Activated CD4-positive, alpha-beta T cell treated with anti-CD3 and anti-CD28 coated beads for 36 hours (primary cell): ENCODE results near the gene MKNK1. TPM values are rescaled to one million over a fixed set of nuclear protein-coding genes. Genes with fewer than 3 reads are reported as not detected.

Experiments
- ATAC-seq: fragments of 200-7000 bp; cut with Tn5 transposase; one replicate; pipeline ENCODE4 v1.10.0; 2021; ENCODE audit warnings: mild to moderate bottlenecking, moderate library complexity
- CTCF ChIA-PET: fragments of 350-600 bp; sonication (Branson Sonifier 250); formaldehyde crosslinking; loops from one replicate; lab custom pipeline; 2021; ENCODE audit warnings: antibody characterized with exemption; lab: Charles Lee
- POLR2A ChIA-PET: fragments of 350-600 bp; sonication (Branson Sonifier 250); formaldehyde crosslinking; loops from one replicate; lab custom pipeline; 2021; ENCODE audit warnings: antibody characterized with exemption, inconsistent platforms; lab: Charles Lee
- DNase-seq: peaks from one replicate; pipeline ENCODE4 v3.0.0-alpha.2; 2020
- H3K27ac Mint-ChIP-seq: one replicate; pipeline ENCODE4 v1.8.0; 2021; ENCODE audit warnings: mixed read lengths
- H3K27me3 Mint-ChIP-seq: one replicate; pipeline ENCODE4 v1.8.0; 2021; ENCODE audit warnings: mixed read lengths
- H3K36me3 Mint-ChIP-seq: one replicate; pipeline ENCODE4 v1.8.0; 2021; ENCODE audit warnings: low read depth, mixed read lengths
- H3K4me1 Mint-ChIP-seq: one replicate; pipeline ENCODE4 v1.8.0; 2021; ENCODE audit warnings: mixed read lengths
- H3K4me3 Mint-ChIP-seq: one replicate; pipeline ENCODE4 v1.8.0; 2021; ENCODE audit warnings: mild to moderate bottlenecking, moderate library complexity, mixed read lengths
- H3K9me3 Mint-ChIP-seq: one replicate; pipeline ENCODE4 v1.8.0; 2021; ENCODE audit warnings: low read depth, mixed read lengths
- intact Hi-C, 2 experiments: fragments of 100-400 bp; cut with DNase I in 1 of 2; cut with micrococcal nuclease in 1 of 2; formaldehyde crosslinking; loops; one replicate each; pipeline versions ENCODE4 v1.14.2 to v1.15.1; 2022 to 2024; cut with DNase I, micrococcal nuclease
- total RNA-seq, 2 experiments: library from RNA; stranded (reverse); gene quantifications; one replicate each; pipeline ENCODE4 v1.2.3, GENCODE V29; 2021

MKNK1 gene
- total RNA-seq, 2 experiments from 2014 or later = 27.8 to 31.0 TPM

DNA sequence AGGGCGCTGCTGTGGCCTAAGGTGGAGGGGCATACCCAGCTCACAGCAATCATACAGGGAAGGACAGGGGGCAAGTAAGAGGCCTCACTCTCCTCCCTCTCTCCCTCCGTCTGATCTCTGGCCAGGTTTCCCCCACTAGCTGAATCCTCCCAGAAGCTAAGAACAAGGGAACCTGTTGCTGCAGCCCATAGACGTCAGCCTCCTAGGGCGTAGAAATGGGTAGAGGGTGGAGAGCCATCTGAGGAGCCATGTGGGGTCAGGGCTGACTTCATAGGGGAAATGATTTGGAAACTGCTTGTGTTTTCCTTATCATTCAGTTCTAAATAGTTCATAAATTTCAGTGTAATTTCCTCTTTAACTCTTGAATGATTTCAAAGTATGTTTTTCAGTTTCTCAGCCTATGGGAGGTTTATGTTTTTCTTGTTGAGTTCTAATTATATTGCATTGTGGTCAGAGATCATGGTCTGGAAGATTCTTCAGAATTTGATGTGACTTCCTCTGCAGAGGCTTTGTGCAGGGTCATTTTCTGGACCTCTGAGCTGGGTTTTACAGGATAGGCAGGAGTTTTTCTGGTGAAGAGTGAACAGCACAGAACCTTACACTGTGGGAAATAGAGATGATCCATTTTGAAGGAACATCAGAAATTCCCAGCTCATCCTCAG is 14.8 kb upstream of the MKNK1 start:
- intact Hi-C loops = loop anchor here (5.0 kb wide), 2 partner anchors 48 to 98 kb away; partner anchors contain the start of genes ATPAF1 (in 2 of the 2) and EFCAB14 (in 1 of the 2)
- H3K9me3 Mint-ChIP-seq = no peaks in the 10 kb centered on the region
- no peak overlapping the region for H3K27ac Mint-ChIP-seq
- no peak overlapping the region for H3K4me3 Mint-ChIP-seq
- no peak for ATAC-seq
- CTCF ChIA-PET = interaction anchor here (0.7 to 5.6 kb wide), 3 partner anchors 9 to 42 kb away, joined by 3 to 47 read pairs (median 3); partner anchors contain the start of gene MKNK1
- POLR2A ChIA-PET = no interaction called here
- H3K4me1 Mint-ChIP-seq = peaks cover 29% of the 10 kb centered on the region
- no peak for DNase-seq
- H3K27me3 Mint-ChIP-seq = no peaks in the 10 kb centered on the region
- H3K36me3 Mint-ChIP-seq = no peaks in the 10 kb centered on the region

DNA sequence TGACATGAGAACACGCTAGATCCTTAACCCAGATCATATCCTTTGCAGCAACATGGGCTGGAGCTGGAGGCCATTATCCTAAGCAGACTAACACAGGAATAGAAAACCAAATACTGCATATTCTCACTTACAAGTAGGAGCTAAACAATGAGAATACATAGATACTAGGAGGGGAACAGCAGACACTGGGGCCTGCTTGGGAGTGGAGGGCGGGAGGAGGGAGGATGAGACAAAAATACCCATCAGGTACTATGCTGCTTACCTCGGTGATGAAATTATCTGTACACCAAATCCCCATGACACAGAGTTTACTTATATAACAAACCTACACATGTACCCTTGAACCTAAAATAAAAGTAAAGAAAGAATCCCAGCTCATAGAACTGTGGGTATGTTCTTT is 13.8 kb upstream of the MKNK1 start:
- POLR2A ChIA-PET = no interaction called here
- Mint-ChIP-seq H3K27ac (no peak overlapping the region), H3K4me3 (peak overlapping the region; percentile 87), H3K4me1 (peaks cover 39% of the 10 kb centered on the region), H3K27me3 (no peaks in the 10 kb centered on the region), H3K9me3 (no peaks in the 10 kb centered on the region), H3K36me3 (peaks cover 2% of the 10 kb centered on the region)
- DNase-seq = no peak
- ATAC-seq = no peak
- intact Hi-C loops = loop anchor here (5.0 kb wide), 2 partner anchors 49 to 99 kb away; partner anchors contain the start of genes ATPAF1 (in 2 of the 2) and EFCAB14 (in 1 of the 2)
- CTCF ChIA-PET = interaction anchor here (0.7 to 5.6 kb wide), 3 partner anchors 8 to 70 kb away, joined by 3 to 47 read pairs (median 5); partner anchors contain the start of gene MKNK1

DNA sequence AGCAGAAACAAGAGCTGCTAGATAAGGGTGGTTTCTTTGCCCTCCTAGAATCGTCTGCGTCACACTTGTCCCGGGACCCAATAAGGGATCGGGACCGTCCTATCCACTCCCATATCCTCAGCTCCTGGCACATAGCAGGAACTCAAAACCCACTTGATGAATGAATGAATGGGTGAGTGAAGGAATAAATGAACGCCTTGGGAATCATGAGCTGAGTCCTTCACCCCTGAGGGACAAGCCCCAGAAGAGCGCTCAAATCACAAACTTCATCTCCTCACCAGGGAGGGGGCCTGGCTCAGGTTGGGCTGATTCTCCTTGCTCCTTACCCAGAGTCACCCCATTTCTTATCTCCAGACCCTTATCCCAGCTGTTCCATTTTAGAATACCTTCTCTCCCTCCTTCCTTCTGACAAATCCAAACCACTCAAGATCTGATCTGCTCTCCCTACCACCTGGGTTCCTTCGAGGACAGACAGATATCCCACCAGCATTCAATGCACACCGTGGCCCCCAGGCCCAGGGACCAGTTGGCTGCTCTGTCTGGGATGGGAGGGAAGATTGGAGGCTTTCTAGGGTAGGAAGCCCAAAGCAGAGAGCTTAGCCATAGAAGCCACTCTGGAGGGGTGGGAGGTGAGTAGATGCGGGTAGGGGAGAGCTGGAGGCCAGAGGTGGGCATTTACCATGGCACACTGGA is 13.2 kb upstream of the MKNK1 start:
- ATAC-seq (no peak), DNase-seq (no peak)
- CTCF ChIA-PET = interaction anchor here (1.0 to 5.6 kb wide), 2 partner anchors 12 to 69 kb away, joined by 5 to 47 read pairs; partner anchors contain the start of gene MKNK1
- Mint-ChIP-seq H3K27ac (peak overlapping the region; percentile 82), H3K9me3 (no peaks in the 10 kb centered on the region), H3K4me3 (peak overlapping the region; percentile 87), H3K27me3 (no peaks in the 10 kb centered on the region), H3K36me3 (peaks cover 2% of the 10 kb centered on the region), H3K4me1 (peaks cover 41% of the 10 kb centered on the region)
- intact Hi-C loops = loop anchor here (5.0 kb wide), 2 partner anchors 50 to 100 kb away; partner anchors contain the start of genes ATPAF1 (in 2 of the 2) and EFCAB14 (in 1 of the 2)
- POLR2A ChIA-PET = interaction anchor here (0.9 to 2.6 kb wide), 2 partner anchors 13 to 38 kb away, joined by 3 to 19 read pairs; partner anchors contain the start of gene MKNK1

DNA sequence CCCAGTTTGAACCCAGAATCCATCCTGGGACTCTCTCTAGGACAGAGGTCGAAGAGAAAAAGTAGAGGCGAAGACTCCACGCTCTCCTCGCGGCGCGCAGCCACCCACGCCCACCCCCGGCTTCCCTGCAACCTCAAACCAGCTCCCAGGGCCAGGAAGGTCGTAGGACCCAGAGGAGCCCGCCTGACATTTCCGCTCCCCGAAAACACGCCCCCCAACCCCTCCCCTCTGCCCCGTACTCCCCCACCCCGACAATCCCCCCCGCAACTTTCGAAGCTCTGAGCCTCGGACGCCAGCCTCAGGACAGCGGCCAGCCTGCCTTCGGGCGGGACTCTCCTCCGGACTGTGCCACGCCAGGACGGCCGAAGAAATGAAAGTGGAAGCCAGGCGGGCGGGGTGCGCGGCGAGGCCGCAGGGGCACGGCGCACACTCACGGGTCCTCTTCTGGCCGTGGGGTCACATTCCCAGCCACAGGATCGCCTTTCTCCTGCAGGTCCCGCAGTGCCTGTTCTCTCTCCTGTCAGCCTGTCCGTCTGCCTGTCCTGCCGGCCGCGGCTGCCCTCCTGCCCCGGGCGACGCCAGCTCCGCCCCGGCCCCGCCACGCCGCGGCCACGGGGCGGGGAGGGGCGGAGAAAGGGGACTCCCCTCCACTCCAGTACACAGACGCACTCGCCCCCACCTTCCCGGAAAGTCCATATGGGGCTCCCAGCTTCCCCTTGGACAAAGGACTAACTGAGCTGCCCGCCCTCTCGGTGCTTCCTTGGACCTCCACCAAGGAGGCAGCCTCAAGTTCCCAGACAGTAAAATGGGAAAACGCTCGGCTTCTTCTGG is 12.4 kb upstream of the MKNK1 start, which contains the start of gene MOB3C:
TSS of gene MOB3C (minus strand) at position 535 of the 831 bp plus-strand sequence. CDS start 3,490 bp downstream, outside the sequence.
- H3K4me3 Mint-ChIP-seq = peak within 1 kb of the TSS; percentile 87
- ChIA-PET CTCF (interaction anchor here (0.6 to 5.6 kb wide), 2 partner anchors 11 to 40 kb away, joined by 3 to 47 read pairs; partner anchors contain the start of gene MKNK1), POLR2A (interaction anchor here (0.9 to 2.6 kb wide), 2 partner anchors 12 to 37 kb away, joined by 3 to 19 read pairs; partner anchors contain the start of gene MKNK1)
- DNase-seq = peak; percentile 73
- no peaks in the 10 kb centered on the region for H3K27me3 Mint-ChIP-seq
- intact Hi-C loops = loop anchor here (1.0 to 5.0 kb wide), 6 partner anchors 12 to 108 kb away; partner anchors contain the start of genes ATPAF1 (in 2 of the 2), EFCAB14 (in 2 of the 2) and MKNK1 (in 2 of the 2)
- H3K27ac Mint-ChIP-seq = peak within 1 kb of the TSS; percentile 89
- H3K4me1 Mint-ChIP-seq = peaks cover 41% of the 10 kb centered on the region
- peaks cover 3% of the 10 kb centered on the region for H3K36me3 Mint-ChIP-seq
- H3K9me3 Mint-ChIP-seq = no peaks in the 10 kb centered on the region
- peak; percentile 62 for ATAC-seq

DNA sequence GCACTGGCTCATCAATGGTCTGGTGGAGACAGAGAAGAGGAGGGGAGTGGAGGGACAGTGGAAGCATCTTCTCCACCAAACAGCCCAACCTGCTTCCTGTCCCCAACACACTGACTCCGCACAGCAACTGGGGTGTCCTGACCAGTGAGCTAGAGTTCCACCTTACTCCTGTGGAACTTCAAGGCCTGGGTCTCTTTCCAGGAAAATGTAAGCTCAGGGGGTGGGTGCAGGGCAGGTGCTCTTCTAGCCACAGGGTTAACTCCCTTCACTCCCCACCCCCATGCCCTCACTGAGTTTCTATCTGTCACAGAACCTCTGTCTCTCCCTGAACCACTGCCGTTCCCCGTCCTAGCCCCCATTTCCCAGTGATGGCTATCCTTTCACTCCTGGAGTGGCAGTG is 11.7 kb upstream of the MKNK1 start:
- ATAC-seq (peak; percentile 33), DNase-seq (peak; percentile 39)
- peaks cover 47% of the 10 kb centered on the region for H3K4me1 Mint-ChIP-seq
- H3K27me3 Mint-ChIP-seq = no peaks in the 10 kb centered on the region
- intact Hi-C loops = loop anchor here (1.0 to 5.0 kb wide), 6 partner anchors 11 to 109 kb away; partner anchors contain the start of genes ATPAF1 (in 2 of the 2), EFCAB14 (in 2 of the 2) and MKNK1 (in 2 of the 2)
- H3K4me3 Mint-ChIP-seq = peak overlapping the region; percentile 87
- H3K36me3 Mint-ChIP-seq = peaks cover 4% of the 10 kb centered on the region
- no peaks in the 10 kb centered on the region for H3K9me3 Mint-ChIP-seq
- POLR2A ChIA-PET = interaction anchor here (2.6 kb wide), 1 partner anchor 12 kb away, joined by 19 read pairs; the partner anchor contains the start of gene MKNK1
- peak overlapping the region; percentile 89 for H3K27ac Mint-ChIP-seq
- CTCF ChIA-PET = interaction anchor here (1.0 to 5.6 kb wide), 2 partner anchors 11 to 169 kb away, joined by 4 to 47 read pairs; partner anchors contain the start of gene MKNK1

DNA sequence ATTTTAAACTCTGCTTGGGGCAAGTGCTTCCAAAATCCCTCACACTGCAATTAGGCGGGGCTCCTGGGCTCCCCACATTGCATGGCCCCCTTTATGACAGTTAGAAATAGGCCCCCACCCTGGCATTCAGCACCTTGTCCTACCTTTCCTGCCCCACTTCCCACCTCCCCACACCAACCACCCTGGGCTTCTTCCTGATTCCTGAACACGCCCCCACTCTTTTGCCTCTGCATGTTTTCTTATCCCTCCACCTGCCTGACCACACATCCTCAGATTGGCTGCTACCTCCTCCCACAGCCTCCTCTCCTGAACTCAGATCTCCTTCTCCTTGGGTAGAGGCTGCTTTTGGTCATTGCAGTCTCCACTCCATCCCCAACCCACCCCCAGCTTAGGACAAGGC is 11.0 kb upstream of the MKNK1 start:
- Mint-ChIP-seq H3K9me3 (no peaks in the 10 kb centered on the region), H3K27ac (peak overlapping the region; percentile 89), H3K4me1 (peaks cover 48% of the 10 kb centered on the region), H3K27me3 (no peaks in the 10 kb centered on the region), H3K4me3 (peak overlapping the region; percentile 87), H3K36me3 (peaks cover 4% of the 10 kb centered on the region)
- intact Hi-C loops = loop anchor here (5.0 kb wide), 2 partner anchors 52 to 102 kb away; partner anchors contain the start of genes ATPAF1 (in 2 of the 2) and EFCAB14 (in 1 of the 2)
- no peak for ATAC-seq
- DNase-seq = no peak
- ChIA-PET CTCF (interaction anchor here (1.0 to 5.6 kb wide), 2 partner anchors 10 to 168 kb away, joined by 4 to 47 read pairs; partner anchors contain the start of gene MKNK1), POLR2A (interaction anchor here (2.6 kb wide), 1 partner anchor 11 kb away, joined by 19 read pairs; the partner anchor contains the start of gene MKNK1)

DNA sequence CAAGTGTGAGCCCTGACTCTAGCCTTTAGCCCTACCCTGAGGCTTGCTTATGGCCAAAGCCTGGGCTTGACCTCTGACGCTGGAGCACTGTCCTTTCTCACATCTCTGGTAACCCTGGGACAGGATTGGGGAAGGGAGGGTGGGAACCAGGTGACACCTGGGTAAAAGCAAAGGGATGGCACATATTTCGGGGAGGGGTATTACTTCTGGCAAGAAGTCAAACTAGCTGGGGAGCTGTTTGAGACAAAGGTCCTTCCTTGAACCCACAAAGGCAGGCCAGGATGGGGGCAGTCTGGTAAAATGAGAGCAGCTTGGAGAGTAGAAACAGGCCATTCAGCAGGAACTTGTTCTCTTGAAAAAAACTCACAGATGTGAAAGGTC is 10.5 kb upstream of the MKNK1 start:
- POLR2A ChIA-PET = interaction anchor here (1.1 to 1.2 kb wide), 2 partner anchors 11 to 53 kb away, joined by 3 to 6 read pairs; partner anchors contain the start of gene MKNK1
- H3K27me3 Mint-ChIP-seq = no peaks in the 10 kb centered on the region
- DNase-seq (no peak), ATAC-seq (no peak)
- H3K4me1 Mint-ChIP-seq = peaks cover 48% of the 10 kb centered on the region
- intact Hi-C loops = no loop called here
- H3K27ac Mint-ChIP-seq = no peak overlapping the region
- no peak overlapping the region for H3K4me3 Mint-ChIP-seq
- CTCF ChIA-PET = interaction anchor here (0.8 to 5.6 kb wide), 2 partner anchors 9 to 28 kb away, joined by 4 to 47 read pairs; partner anchors contain the start of gene MKNK1
- peaks cover 4% of the 10 kb centered on the region for H3K36me3 Mint-ChIP-seq
- no peaks in the 10 kb centered on the region for H3K9me3 Mint-ChIP-seq

DNA sequence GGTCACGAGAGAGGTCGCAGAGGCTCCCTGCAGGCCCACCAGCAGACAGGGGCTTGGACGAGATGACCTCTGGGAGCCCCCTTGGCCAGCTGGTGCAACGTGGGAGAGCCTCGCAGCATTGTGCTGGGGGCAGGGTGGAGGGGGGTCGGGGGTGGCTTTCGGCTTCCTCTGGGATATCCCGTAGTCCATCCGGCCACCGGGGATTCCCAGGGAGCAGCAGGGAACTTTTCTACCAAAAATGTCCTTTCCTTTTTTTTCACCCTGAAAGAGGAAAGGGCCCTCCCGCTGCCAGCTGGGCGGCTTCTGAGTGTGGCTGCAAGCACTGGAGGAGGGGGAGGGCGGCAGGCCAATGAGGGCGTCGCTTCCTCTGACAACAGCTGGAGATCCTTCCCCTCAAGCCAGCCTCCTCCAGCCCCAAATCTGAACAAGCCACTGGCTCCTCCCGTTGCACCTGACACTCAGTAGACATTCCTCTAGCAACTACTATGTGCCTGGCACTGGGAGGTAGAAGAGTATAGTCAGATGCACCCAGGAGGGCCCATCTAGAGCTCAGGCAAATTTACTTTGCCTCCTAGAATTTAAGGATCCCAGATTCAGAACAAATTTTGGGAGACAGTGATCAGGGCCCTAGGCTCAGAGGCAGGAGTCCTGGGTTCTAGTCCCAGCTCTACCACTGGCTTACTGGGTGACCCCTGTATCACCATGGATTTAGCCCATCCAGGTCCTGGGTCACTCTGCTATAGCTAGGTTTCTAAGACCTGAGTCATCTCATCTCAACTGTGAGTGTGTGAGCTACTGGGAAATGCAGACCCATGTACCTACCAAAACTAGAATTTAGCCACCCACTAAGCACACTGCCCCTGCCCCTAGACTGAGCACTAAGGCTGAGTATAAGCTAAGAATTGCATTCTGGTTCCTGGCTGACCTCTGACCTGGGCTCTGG is 9.9 kb upstream of the MKNK1 start:
- H3K27me3 Mint-ChIP-seq = no peaks in the 10 kb centered on the region
- peak; percentile 33 for ATAC-seq
- peak; percentile 65 for DNase-seq
- H3K4me1 Mint-ChIP-seq = peaks cover 48% of the 10 kb centered on the region
- ChIA-PET CTCF (interaction anchor here (0.7 to 5.6 kb wide), 6 partner anchors 8 to 43 kb away, joined by 3 to 47 read pairs (median 3); partner anchors contain the start of gene MKNK1), POLR2A (interaction anchor here (0.6 to 1.2 kb wide), 3 partner anchors 10 to 139 kb away, joined by 3 to 6 read pairs (median 3); partner anchors contain the start of gene MKNK1)
- H3K9me3 Mint-ChIP-seq = no peaks in the 10 kb centered on the region
- intact Hi-C loops = no loop called here
- H3K27ac Mint-ChIP-seq = peak overlapping the region; percentile 29
- peaks cover 8% of the 10 kb centered on the region for H3K36me3 Mint-ChIP-seq
- no peak overlapping the region for H3K4me3 Mint-ChIP-seq
